ENCODE results near the gene IGSF23.
"Not testable (repeated sequence)": the region's sequence is repeated elsewhere in the genome, so short reads cannot be mapped to it uniquely, and the experiment has no call there.

Gene IGSF23

DNA sequence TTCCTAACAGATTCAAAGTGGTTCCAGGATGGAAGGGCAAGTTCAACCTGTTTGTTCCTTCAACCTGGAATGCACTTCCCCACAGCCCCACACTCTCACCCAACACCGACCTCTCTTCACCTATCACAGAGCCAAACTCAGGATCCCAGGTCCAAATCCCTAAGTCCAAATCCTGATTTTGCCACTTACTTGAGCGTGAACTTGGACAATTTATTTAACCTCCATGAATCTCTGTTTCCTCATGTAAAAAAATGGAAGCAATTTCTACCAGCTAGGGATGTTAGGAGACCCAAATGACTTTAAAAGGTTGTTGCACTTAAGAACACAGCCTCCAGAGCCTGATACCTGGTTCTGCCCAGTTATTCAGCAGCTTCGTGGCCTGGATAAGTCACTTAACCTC, 5.4 kb upstream of the IGSF23 start:
- no peak overlapping the region for H3K4me3 ChIP-seq (ENCODE audit: low read length)
- no peak for DNase-seq (ENCODE audit: low read depth, low spot score)

DNA sequence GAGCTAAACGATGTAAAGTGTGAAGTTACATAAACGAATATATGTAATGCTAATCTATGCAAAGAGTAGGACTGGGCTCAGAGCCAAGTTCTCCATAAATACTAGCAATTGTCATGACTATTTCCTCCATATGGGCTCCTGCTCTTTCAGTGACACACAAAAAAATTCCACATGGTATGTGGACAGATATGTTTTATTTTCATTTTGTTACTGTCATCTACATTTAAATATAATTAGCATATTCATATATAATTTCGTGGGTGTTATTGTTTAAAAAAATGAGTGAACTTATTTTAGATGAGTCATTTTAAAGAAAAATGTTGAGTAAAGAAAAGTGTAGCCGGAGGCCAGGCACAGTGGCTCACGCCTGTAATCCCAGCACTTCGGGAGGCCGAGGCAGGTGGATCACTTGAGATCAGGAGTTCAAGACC, 5.0 kb upstream of the IGSF23 start:
- no peak for DNase-seq (ENCODE audit: low read depth, low spot score)
- H3K4me3 ChIP-seq (ENCODE audit: low read length) = no peak overlapping the region

DNA sequence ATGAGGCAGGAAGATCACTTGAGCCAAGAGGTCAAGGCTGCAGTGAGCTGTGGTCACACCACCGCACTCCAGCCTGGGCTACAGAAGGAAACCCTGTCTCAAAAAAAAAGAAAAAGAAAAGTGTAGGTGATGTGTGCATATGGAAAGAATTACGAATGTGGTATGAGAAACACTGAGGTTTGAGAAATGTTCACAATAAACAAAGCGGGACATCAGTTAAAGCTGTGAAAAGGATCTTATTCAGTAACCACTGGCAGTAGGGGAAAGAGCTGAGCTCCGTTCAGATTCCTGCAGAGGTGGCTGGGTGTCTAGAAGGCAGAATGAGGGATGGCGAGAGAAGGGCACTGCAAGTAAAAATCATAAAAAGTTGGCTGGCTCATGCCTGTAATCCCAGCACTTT, 4.1 kb upstream of the IGSF23 start:
- no peak overlapping the region for H3K4me3 ChIP-seq (ENCODE audit: low read length)

DNA sequence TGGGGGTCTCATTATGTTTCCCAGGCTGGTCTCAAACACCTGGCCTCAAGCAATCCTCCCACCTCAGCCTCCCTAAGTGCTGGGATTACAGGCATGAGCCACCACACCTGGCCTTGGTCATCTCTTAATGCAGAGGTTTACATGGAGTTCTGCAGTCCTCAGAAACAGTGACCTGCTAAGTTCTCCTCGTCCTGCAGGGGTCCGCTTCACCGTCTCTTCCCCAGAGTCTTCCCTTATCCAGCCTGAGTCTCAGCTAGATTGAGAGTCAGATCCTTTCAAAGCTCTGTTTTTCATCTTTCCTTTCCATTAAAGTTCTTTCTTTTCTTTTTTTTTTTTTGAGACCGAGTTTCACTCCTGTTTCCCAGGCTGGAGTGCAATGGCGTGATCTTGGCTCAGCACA, 2.9 kb upstream of the IGSF23 start:
- H3K4me3 ChIP-seq (ENCODE audit: low read length); DNase-seq (ENCODE audit: low read depth, low spot score): not testable (repeated sequence)

More for the DNA sequence above, 4.1 kb upstream of the IGSF23 start:
- DNase-seq (ENCODE audit: low read depth, low spot score) = no peak

DNA sequence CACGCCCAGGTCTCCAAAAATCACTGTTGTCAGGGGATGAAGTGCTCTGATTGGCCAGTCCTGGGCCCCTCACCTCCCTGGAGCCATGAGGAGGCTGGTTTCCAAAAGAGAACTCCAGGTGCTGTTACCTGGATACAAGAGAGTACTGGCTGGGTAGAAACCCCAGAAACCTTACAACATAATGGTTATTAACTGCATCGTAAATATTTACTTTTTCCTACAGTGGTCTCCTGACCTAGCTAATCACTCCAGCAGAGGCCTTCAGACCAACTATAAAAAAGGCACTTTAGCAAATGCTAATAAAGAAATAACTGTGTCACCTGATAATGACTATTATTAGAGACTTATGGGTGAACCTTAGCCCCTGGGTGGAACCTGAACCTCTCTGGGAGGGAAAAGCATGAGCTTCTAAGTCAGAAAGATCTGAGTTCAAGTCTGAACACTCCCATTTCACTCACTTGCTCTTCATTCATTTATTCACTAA, 1.5 kb upstream of the IGSF23 start:
- no peak overlapping the region for H3K4me3 ChIP-seq (ENCODE audit: low read length)
- DNase-seq (ENCODE audit: low read depth, low spot score) = no peak

DNA sequence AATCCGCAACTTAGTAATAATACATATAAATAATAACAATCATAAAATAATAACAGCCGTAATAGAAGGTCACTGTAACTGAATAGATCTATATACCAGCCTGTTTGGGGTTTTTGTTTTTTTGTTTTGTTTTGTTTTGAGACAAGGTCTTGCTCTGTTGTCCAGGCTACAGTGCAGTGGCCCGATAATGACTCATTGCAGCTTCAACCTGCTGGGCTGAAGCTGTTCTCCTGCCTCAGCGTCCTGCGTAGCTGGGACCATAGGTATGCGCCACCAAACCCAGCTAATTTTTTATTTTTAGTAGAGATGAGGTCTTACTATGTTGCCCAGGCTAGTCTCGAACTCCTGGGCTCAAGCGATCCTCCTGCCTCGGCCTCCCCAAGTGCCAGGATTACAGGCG, 950 bp downstream of the IGSF23 start:
- DNase-seq (ENCODE audit: low read depth, low spot score) = no peak
- no peak overlapping the region for H3K4me3 ChIP-seq (ENCODE audit: low read length)

DNA sequence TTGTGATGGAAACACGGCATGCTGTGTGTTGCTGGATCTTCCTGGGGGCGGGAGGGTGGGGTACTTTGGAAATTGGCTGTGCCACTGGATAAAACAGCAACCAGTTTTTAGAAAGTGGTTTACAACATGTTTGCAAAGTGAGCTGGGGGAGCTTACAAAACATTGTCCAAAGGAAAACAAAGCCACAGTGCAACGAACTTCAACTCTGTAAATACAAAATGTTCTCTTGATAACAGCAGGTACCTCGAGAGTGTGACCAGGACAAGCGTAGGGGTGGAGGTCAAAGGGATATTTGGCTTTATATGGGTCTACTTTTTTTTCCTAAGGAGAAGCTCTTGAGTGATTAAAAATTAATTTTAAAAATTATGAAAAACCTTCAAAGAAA, 2.5 kb downstream of the IGSF23 start:
- H3K4me3 ChIP-seq (ENCODE audit: low read length) = no peak overlapping the region
- DNase-seq (ENCODE audit: low read depth, low spot score) = no peak

DNA sequence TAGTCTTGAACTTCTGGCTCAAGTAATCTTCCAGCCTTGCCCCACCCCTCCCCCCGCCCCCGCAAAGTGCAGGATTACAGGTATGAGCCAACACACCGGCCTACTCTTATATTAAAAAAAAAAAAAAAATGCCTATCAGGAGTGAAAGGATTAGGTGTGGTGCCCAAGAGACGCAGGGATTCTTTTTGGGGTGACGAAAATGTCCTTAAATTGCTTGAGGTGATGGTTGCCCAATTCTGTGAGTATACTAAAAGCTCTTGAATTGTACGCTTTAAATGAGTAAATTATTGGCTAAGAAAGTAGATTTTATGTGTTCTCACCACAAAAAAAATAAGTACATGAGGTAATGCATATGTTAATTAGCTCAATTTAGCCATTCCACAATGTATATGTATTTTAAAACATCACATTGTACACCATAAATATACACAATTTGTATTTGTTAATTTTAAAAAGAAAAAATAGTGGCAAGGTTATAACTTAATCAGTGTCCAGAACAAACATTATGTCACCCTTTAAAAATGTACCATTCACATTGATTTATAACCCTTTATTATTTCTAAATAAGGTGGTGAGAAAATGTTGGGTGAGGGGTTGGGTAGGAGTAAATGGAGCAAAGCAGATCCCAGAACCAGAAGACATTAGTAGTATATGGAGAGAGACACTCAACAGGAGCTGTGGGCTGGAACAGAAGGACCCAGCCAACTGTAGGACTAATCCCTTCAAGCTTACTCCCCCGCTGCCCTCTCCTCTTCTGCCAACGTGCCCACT, 3.9 kb downstream of the IGSF23 start:
- H3K4me3 ChIP-seq (ENCODE audit: low read length) = no peak overlapping the region
- no peak for DNase-seq (ENCODE audit: low read depth, low spot score)

DNA sequence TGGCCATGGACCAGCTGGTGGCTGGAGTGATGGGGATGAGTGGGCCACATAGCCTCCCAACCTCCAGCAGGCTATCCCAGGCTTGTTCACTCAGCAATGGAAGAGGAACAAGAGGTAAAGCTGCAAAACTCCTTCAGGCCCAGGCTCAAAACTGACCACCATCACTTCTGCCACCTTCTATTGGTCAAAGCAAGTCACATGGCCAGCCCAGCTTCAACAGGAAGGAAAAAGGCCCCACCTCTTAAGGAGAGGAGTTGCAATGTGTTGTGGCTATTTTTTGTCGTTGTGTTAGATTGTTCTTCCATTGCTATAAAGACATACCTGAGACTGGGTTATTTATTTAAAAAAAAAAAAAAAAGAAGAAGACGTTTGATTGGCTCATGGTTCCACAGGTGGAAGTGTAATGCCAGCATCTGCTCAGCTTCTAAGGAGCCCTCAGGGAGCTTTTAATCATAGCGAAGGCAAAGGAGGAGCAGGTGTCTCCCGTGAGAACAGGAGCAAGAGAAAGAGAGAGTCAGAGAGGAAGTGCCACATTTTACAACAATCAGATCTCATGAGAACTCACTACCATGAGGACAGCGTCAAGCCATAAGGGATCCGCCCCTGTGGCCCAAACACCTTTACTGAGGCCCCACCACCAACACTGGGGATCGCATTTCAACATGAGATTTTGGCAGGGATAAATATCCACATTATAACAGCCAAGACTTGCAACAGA, 5.4 kb downstream of the IGSF23 start:
- no peak for DNase-seq (ENCODE audit: low read depth, low spot score)
- no peak overlapping the region for H3K4me3 ChIP-seq (ENCODE audit: low read length)

DNA sequence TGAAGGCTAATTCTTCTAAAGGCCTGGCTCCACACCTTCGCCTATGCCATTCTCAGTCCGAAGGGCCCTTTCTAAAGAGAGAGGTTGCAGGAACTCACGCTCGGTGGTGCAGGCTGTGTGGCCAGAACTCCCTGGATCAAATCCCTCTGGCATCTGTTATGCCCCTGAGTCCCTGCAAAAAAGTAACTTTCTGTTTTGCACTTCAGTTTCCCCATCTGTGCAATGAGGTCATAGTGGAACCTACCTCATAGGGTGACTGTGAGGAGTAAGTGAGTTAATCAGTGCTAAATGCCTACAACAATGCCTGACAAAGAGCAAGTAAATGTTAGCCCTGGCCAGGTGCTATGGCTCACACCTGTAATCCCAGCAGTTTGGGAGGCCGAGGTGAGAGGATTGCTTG, 7.3 kb downstream of the IGSF23 start:
- no peak overlapping the region for H3K4me3 ChIP-seq (ENCODE audit: low read length)
- DNase-seq (ENCODE audit: low read depth, low spot score) = no peak

DNA sequence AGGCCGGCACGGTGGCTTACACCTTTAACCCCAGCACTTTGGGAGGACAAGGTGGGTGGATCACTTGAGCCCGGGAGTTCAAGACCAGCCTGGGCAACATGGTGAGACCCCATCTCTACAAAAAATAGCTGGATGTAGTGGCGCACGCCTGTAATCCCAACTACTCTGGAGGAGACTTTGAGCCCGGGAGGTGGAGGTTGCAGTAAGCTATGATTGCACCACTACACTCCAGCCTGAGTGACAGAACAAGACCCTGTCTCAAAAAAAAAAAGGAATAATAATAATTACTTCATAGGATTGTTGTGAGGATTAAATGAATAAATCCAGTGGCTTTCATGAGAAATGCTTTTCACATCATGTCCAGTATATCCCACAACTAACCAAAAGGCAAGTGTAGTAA, 8.0 kb downstream of the IGSF23 start:
- no peak overlapping the region for H3K4me3 ChIP-seq (ENCODE audit: low read length)
- DNase-seq (ENCODE audit: low read depth, low spot score) = no peak

DNA sequence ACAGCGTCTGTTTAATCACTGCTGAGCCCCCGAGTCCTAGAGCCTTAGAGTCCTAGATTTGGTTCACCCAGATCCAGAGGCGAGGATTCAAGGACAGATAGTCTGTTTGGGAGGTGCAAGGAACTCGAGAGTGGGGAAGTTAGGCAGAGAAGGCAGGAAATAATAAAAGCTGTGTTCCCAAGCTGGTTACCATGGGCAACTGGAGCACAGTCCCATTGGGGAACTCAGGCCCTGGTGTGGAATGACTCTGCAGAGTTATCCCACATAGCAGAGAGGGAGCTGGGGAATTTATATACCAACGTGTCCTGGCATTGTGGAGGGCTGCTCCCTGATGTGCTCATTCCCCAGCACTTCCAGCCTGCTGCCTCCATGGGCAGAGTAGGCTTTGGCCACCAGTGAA, 9.7 kb downstream of the IGSF23 start:
- H3K4me3 ChIP-seq (ENCODE audit: low read length) = no peak overlapping the region
- no peak for DNase-seq (ENCODE audit: low read depth, low spot score)

DNA sequence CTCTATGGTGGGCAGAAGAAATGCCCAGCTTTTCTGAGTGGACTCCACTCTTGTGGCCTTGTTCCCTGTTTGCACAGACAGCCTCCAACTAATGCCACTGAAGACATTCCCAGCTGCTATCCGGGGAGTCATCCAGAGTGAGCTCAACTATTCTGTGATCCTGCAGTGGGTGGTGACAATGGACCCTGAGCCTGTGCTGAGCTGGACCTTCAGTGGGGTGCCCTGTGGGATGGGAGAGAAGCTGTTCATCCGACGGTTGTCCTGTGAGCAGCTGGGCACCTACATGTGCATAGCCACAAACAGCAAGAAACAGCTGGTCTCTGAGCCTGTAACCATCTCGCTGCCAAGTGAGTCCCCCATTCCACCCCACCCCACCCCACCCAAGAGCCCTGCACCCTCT, 10.3 kb downstream of the IGSF23 start:
- H3K4me3 ChIP-seq (ENCODE audit: low read length) = no peak overlapping the region
- DNase-seq (ENCODE audit: low read depth, low spot score) = no peak

DNA sequence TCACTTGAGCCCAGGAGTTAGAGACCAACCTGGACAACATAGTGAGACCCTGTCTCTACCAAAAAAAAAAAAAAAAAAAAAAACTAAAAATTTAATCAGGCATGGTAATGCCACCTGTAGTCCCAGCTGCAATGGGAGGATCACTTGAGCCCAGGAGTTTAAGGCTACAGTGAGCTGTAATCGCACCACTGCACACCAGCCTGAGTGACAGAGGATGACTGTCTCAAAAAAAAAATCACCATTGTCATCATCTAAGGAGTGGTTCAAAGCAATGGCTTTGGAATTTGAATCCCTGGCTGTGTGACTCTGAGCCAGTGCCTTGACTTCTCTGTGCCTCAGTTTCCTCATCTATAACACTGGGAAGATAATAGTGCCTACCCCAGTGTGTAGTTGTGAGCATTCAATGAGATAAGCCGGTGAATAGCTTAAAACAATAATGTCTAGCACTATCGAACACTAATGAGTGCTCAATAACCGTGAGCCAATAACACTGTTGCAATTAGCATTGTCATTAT, 11.5 kb downstream of the IGSF23 start:
- no peak overlapping the region for H3K4me3 ChIP-seq (ENCODE audit: low read length)
- DNase-seq (ENCODE audit: low read depth, low spot score) = no peak

DNA sequence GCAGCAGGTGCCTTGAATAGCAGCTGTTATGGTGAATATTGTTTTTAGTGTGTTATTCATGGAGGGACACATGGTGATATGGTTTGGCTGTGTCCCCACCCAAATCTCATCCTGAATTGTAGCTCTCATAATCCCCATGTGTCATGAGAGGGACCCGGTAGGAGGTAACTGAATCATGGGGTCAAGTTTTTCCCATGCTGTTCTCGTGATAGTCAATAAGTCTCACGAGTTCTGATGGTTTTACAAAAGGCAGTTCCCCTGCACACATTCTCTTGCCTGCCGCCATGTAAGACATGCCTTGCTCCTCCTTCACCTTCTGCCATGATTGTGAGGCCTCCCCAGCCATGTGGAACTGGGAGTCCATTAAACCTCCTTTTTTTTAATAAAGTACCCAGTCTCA, 12.3 kb downstream of the IGSF23 start:
- DNase-seq (ENCODE audit: low read depth, low spot score); H3K4me3 ChIP-seq (ENCODE audit: low read length): not testable (repeated sequence)

DNA sequence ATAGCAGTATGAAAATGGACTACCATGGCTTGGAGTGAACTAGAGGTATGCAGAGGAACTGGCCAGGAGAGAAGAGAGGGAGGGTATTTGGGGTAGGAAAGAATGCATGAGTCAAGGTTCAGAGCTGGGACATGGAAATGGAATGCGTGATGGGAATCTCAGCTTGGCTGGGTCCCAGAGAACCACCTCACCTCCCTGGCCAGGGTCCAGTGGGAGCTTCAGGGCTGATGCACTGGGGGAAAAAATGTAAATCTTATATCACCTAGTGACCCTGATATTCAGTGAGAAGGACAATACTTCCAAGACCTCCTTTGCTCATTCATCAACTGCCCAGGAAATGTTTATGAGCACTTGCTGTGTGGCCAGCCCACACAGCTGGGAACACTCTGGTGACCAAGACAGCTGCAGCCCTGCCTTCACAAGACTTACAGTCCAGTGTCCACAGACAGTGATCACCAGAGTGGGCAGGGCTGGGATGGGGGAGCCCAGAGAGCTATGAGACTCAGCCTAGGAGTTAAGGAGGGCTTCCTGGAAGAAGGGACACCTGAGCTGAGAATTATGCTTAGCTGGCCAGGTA, 12.8 kb downstream of the IGSF23 start:
- no peak for DNase-seq (ENCODE audit: low read depth, low spot score)
- no peak overlapping the region for H3K4me3 ChIP-seq (ENCODE audit: low read length)

DNA sequence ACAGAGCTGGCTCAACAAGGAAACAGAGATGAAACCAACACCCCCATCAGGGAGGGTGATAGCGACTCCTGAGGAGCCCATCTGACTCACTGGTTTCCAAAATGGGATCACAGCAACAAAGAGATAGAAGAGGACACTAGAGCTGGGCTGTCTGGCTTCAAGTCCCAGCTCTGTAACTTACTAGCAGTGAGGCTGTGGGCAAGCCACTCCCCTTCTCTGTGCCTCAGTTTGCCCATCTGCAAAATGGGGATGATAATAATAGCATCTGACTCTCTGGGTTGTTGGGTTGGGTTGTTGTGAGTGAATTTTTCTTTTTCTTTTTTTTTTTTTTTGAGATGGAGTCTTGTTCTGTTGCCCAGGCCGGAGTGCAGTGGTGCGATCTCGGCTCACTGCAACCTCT, 14.3 kb downstream of the IGSF23 start:
- H3K4me3 ChIP-seq (ENCODE audit: low read length) = no peak overlapping the region
- DNase-seq (ENCODE audit: low read depth, low spot score) = no peak

DNA sequence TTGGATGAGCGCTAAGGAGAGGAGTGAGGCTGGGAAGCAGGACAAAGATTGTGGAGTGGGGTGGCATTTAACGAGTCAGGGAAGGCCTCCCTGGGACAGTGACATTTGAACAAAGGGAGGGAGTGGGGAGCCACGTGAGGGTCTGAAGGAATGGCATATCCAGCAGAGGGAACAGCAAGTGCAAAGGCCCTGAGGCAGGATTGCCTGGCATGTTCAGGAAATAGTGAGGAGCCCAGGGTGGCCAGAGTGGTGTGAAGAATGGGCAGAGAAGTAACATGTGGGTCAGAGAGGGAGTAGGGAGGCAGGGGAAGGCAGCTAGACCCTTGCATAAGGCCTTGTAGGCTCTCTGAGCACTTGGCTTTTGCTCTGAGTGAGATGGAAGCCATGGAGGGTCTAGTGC, 15.4 kb downstream of the IGSF23 start:
- DNase-seq (ENCODE audit: low read depth, low spot score) = no peak
- no peak overlapping the region for H3K4me3 ChIP-seq (ENCODE audit: low read length)

DNA sequence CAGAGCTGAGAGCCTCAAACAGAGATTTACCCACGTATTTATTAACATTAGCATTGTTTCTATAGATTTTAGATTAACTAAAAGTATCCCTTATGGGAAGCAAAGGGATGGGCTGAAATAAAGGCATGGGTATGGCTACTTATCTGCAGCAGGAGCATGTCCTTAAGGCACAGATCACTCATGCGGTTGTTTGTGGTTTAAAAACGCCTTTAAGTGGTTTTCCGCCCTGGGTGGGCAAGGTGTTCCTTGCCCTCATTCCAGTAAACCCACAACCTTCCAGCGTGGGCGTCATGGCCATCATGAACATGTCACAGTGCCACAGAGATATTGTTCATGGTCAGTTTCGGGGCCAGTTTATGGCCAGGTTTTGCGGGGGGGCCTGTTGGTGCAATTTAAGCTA, 18.2 kb downstream of the IGSF23 start:
- DNase-seq (ENCODE audit: low read depth, low spot score); H3K4me3 ChIP-seq (ENCODE audit: low read length): not testable (repeated sequence)

DNA sequence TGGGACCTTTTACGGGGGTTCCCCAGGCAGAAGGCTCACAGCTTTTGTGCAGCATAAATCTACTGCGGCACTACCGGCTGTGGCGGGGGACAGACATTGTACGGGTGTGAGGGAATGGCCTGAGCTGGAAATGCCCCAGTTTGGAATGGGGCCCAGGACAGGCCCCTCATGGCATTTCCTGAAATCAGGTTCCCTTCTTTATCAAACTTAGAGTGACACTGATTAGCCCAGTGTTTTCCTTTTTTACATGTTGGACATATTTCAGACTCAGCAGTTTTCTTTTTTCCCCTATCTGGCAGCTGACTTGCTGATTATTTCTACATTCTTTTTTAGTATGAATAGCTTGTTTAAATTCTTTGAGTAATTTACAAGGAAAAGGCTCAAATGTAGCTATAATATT, 20.7 kb downstream of the IGSF23 start:
- not testable (repeated sequence) for H3K4me3 ChIP-seq (ENCODE audit: low read length)

More for the DNA sequence above, 20.7 kb downstream of the IGSF23 start:
- DNase-seq (ENCODE audit: low read depth, low spot score) = not testable (repeated sequence)
